Omental fat pad (tissue), 4 donors: ENCODE data around the gene BDKRB2. TPM values are rescaled to one million over a fixed set of nuclear protein-coding genes. Genes with fewer than 3 reads are reported as not detected.

ENCODE experiments used
- ATAC-seq: fragments of 150-250 bp; one replicate; pipeline ENCODE4 v1.9.1; 2016; ENCODE audit warnings: mild to moderate bottlenecking, moderate library complexity; ENCODE audit not compliant: low FRiP score
- DNase-seq: peaks from one replicate; pipeline ENCODE4 v3.0.0-alpha.2; 2019; ENCODE audit warnings: low spot score
- CTCF ChIP-seq, 3 donors: fragments of 450-650 bp; IDR thresholded peaks; one replicate each; pipeline ENCODE4 v1.5.1; 2016 to 2017; ENCODE audit warnings: antibody characterized with exemption in 3 of 3, mild to moderate bottlenecking in 3 of 3, moderate library complexity in 2 of 3
- total RNA-seq, 4 donors: library from RNA; depleted of rRNA; stranded (reverse); fragments of >200 nt; gene quantifications; one replicate each; pipeline ENCODE4 v1.1.0, GENCODE V29; 2016

BDKRB2 gene
- total RNA-seq, 4 donors from 2014 or later = 4.0 to 28.0 (median 12.1) TPM

GRCh38 chr14:96251656-96252155 is 47.1 kb downstream of the BDKRB2 start:
- ATAC-seq = no peak
- no peak for TF ChIP-seq CTCF (IDR thresholded peaks at IDR 0.05)
- no peak for DNase-seq

DNA sequence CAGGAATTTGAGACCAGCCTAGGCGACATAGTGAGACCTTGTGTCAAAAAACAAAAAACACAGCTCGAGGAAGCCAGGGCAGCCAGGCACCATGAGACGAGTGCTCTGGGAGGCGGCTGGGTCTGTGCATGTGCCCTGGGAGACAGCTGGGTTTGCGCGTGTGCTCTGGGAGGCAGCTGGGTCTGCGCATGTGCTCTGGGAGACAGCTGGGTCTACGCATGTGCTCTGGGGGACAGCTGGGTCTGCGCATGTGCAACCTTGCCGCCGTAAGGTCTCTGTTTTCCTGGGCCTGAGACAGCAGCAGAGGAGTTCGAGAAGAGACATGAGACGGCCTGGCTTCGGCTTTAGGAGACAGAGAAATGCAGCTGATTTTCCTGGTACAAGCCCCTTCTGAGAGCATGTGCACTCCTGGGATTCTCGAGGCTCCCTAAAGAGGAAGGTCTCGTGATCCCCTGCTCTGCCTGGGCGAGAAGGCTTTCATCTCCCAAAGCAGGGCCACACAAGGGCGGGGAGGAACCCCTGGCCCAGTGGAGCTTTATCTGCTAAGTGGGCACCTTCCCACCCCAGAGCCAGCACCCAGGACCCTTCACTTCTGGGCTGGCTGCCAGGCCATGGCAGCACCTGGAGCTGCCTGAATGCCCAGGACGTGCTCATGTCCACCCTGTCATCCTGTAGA is 47.8 kb downstream of the BDKRB2 start:
- no peak for TF ChIP-seq CTCF (IDR thresholded peaks at IDR 0.05)
- DNase-seq = no peak
- no peak for ATAC-seq

GRCh38 chr14:96252999-96253539 is 48.4 kb downstream of the BDKRB2 start:
- TF ChIP-seq CTCF (IDR thresholded peaks at IDR 0.05) = no peak
- DNase-seq (no peak), ATAC-seq (peak; percentile 71)

GRCh38 chr14:96254687-96255086 is 50.0 kb downstream of the BDKRB2 start:
- TF ChIP-seq CTCF (IDR thresholded peaks at IDR 0.05) = no peak
- no peak for DNase-seq
- ATAC-seq = no peak

- TF ChIP-seq CTCF (IDR thresholded peaks at IDR 0.05) = no peak
- DNase-seq = no peak
- peak; percentile 83 for ATAC-seq
Observed at GRCh38 chr14:96255501-96256366, 51.1 kb downstream of the BDKRB2 start, which contains the start of gene BDKRB1. Gene BDKRB1, plus strand, starts transcription at chr14:96256210. Its CDS starts 7,473 bp downstream, at chr14:96263683.

DNA sequence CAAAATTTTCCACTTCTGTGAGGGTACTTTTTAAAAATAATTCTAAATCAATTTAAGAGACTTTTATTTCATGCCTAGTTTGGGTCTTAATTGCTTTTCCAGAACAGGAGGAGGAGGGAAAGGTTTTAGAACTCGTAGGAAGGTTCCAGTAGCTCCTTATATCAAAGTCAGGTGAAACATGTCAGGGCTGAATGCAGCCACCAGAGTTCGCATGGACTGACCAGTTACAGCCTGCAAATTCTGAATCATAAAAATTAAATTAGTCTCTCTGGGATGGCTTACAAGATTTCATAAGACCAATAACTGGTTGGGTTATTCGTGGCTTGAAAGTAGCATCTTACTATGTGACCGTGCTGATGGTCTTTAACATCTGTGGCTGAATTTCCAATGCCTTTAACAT is 51.8 kb downstream of the BDKRB2 start:
- no peak for DNase-seq
- peak; percentile 42 for ATAC-seq
- TF ChIP-seq CTCF (IDR thresholded peaks at IDR 0.05) = no peak
